Chondrocyte (in vitro differentiated cells): ENCODE data around the gene GREB1. TPM values are rescaled to one million over a fixed set of nuclear protein-coding genes. Genes with fewer than 3 reads are reported as not detected.

Experiments used
- DNase-seq: peaks from one replicate; pipeline ENCODE4 v3.0.0; 2021; ENCODE audit warnings: mixed read lengths, low spot score
- H3K27ac Mint-ChIP-seq: one replicate; pipeline ENCODE4 v1.8.0; 2021; ENCODE audit warnings: mild to moderate bottlenecking, moderate library complexity, mixed read lengths; ENCODE audit not compliant: unreplicated experiment
- H3K27me3 Mint-ChIP-seq: 2 replicates; pipeline ENCODE4 v1.8.0; 2021; ENCODE audit warnings: low read depth, mixed read lengths
- H3K36me3 Mint-ChIP-seq: 2 replicates; pipeline ENCODE4 v1.8.0; 2021; ENCODE audit warnings: low read depth, mixed read lengths
- H3K4me1 Mint-ChIP-seq: 2 replicates; pipeline ENCODE4 v1.8.0; 2021; ENCODE audit warnings: low read depth, mild to moderate bottlenecking, mixed read lengths
- H3K4me3 Mint-ChIP-seq: one replicate; pipeline ENCODE4 v1.8.0; 2021; ENCODE audit warnings: mild to moderate bottlenecking, moderate library complexity, mixed read lengths; ENCODE audit not compliant: unreplicated experiment
- H3K9me3 Mint-ChIP-seq: 2 replicates; pipeline ENCODE4 v1.8.0; 2021; ENCODE audit warnings: low read depth, mixed read lengths
- total RNA-seq: library from RNA; stranded (reverse); gene quantifications from 3 replicates; pipeline ENCODE4 v1.2.1, GENCODE V29; 2021
- TF ChIP-seq, protein P1 (sequence below): fragments of 200-600 bp; sonication (generic); IDR thresholded peaks from 2 replicates; pipeline ENCODE4 v1.5.0; 2021; ENCODE audit warnings: antibody characterized with exemption, mild to moderate bottlenecking, moderate library complexity

The GREB1 gene
- total RNA-seq, 1 donor from 2014 or later = 0.52 TPM

DNA sequence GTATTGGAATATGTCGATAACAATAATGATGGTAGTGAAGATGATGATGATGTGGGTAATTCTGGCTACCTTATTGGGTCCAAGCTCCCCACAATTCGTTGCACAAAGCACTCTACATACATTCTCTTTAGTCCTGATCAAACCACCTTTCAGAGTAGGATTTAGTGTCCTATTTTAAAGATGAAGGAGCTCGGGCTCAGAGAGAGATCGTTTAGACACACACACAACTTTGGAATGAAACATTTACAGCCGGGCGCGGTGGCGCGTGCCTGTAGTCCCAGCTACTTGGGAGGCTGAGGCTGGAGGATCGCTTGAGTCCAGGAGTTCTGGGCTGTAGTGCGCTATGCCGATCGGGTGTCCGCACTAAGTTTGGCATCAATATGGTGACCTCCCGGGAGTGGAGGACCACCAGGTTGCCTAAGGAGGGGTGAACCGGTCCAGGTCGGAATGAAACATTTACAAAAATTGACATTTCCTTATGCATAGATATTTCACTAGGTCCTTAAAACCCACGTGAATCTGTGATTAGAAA lies 50.7 kb downstream of the GREB1 start:
- H3K9me3 Mint-ChIP-seq = no peaks in the 10 kb centered on the region
- peaks cover 6% of the 10 kb centered on the region for H3K27me3 Mint-ChIP-seq
- no peak for DNase-seq
- peaks cover 17% of the 10 kb centered on the region for H3K4me1 Mint-ChIP-seq
- no peaks in the 10 kb centered on the region for H3K36me3 Mint-ChIP-seq
- no peak overlapping the region for H3K4me3 Mint-ChIP-seq
- TF ChIP-seq, protein P1, sequence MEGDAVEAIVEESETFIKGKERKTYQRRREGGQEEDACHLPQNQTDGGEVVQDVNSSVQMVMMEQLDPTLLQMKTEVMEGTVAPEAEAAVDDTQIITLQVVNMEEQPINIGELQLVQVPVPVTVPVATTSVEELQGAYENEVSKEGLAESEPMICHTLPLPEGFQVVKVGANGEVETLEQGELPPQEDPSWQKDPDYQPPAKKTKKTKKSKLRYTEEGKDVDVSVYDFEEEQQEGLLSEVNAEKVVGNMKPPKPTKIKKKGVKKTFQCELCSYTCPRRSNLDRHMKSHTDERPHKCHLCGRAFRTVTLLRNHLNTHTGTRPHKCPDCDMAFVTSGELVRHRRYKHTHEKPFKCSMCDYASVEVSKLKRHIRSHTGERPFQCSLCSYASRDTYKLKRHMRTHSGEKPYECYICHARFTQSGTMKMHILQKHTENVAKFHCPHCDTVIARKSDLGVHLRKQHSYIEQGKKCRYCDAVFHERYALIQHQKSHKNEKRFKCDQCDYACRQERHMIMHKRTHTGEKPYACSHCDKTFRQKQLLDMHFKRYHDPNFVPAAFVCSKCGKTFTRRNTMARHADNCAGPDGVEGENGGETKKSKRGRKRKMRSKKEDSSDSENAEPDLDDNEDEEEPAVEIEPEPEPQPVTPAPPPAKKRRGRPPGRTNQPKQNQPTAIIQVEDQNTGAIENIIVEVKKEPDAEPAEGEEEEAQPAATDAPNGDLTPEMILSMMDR = peak; percentile 55
- no peak overlapping the region for H3K27ac Mint-ChIP-seq

DNA sequence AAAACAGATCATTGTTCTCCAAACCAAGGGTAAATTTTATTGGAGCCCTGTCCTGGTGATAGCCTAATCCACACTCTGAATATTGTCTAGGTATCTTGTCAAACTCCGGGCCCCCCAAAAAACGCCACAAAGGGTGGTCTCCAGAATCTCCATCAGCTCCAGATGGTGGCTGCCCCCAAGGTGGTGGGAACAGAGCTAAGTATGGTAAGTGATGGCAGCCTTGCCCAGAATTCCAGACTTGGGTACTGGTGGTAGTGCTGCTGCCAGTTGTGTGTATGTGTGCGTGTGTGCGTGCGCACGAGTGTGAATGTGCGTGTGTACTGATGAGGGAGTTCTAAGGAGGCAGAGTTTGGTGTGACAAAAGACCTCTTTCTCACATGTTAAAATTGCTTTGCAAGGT lies 51.2 kb downstream of the GREB1 start:
- Mint-ChIP-seq H3K27ac (no peak overlapping the region), H3K9me3 (no peaks in the 10 kb centered on the region), H3K4me1 (peaks cover 17% of the 10 kb centered on the region), H3K4me3 (no peak overlapping the region), H3K27me3 (peaks cover 6% of the 10 kb centered on the region), H3K36me3 (no peaks in the 10 kb centered on the region)
- TF ChIP-seq, protein P1 = no peak
- no peak for DNase-seq

DNA sequence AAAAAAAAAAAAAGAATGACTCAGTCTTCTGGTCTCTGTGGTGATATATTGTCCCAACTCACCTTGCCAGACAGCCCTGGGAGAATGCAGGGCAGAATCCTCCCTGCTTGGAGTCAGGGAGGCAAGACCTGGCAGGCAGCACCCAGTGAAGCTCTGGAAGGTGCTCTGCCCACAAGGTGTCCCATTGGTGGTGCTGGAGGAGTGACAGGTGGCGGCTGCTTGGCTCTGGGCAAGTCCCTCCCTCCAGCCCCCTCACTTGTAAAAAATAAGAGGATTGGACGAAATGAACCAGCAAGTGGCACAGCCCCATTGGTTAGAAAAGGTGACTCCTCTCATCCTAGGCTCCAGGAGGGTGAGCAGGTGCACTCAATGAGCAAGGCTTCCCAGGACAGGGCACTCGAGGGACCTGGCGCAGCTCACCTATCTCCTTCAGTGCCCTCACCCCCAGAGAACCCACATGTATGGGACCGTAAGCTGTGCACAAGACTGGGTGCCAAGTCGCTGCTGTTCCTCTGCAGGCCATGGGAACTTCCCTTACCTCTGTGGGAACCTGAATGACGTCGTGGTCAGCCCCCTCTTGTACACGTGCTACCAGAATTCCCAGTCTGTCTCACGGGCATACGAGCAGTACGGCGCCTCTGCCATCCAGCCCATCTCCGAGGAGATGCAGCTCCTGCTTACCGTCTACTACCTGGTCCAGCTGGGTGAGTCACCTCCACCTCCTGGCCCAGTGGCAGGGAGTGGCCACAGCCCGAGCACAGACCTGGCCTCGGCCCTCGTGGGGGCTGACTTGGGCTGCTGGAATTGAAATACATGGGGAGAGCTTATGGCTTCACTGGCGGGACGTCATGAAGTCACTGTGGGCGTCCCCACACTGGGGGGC lies 54.6 kb downstream of the GREB1 start:
- Mint-ChIP-seq H3K27me3 (peaks cover 6% of the 10 kb centered on the region), H3K36me3 (no peaks in the 10 kb centered on the region), H3K4me1 (peaks cover 10% of the 10 kb centered on the region), H3K27ac (no peak overlapping the region), H3K4me3 (no peak overlapping the region), H3K9me3 (no peaks in the 10 kb centered on the region)
- TF ChIP-seq, protein P1 = no peak
- no peak for DNase-seq

DNA sequence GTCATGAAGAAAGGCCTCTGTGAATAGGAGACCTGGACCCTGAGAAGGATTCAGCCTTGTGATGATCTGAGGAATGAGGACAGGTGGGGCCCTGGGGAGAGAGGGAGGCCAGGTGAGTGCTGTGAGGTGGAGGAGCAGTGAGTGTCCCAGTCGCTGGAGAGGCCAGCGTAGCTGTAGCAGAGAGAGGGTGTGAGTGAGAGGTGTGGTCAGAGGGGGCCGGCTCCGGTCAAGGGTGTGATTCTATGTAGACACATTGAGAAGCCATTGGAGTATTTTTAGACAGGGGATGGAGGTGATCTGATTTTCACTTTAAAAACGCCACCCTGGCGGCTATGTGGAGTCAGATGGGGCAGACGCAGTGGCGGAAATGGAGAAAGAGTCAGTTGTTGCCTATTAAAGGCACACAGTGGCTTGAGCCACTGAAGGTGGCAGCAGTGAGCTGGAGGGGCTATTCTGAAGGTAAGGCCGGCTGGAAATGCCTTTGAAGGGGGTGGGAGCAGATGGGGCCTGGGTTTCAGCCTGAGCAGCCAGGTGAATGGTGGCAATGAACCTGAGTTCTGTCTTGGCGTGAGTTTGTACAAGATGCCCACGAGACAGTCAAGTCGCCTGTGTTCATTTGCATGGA lies 55.6 kb downstream of the GREB1 start:
- peaks cover 6% of the 10 kb centered on the region for H3K27me3 Mint-ChIP-seq
- DNase-seq = no peak
- H3K27ac Mint-ChIP-seq = no peak overlapping the region
- no peaks in the 10 kb centered on the region for H3K36me3 Mint-ChIP-seq
- no peaks in the 10 kb centered on the region for H3K9me3 Mint-ChIP-seq
- H3K4me1 Mint-ChIP-seq = peaks cover 2% of the 10 kb centered on the region
- no peak overlapping the region for H3K4me3 Mint-ChIP-seq
- TF ChIP-seq, protein P1 = peak; percentile 22

DNA sequence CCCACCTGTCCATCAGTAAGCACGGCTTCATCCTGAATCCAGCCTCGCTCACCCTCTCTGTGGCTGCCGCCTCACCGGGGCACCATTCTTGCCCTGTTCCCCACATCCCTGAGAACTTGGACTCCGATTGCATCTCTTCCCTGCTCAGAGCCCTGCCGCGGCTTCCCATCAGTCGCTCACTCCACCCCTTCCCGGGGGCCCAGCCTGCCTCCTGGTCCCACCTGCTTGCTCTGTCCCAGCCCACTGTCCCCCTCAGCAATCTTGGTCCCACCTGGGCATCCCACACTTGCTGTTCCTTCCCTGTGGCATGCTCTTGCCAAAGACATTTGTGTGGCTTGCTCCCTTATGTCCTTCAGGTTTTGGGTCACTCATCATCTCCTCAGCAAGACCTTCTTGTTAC lies 56.3 kb downstream of the GREB1 start:
- no peaks in the 10 kb centered on the region for H3K9me3 Mint-ChIP-seq

More for the DNA sequence above, 56.3 kb downstream of the GREB1 start:
- DNase-seq = no peak
- Mint-ChIP-seq H3K36me3 (no peaks in the 10 kb centered on the region), H3K4me1 (no peaks in the 10 kb centered on the region), H3K27ac (no peak overlapping the region), H3K27me3 (peaks cover 6% of the 10 kb centered on the region), H3K4me3 (no peak overlapping the region)
- TF ChIP-seq, protein P1 = no peak
